ENCODE data around the gene RACK1.
A peak's percentile ranks its signal among the peaks of the same experiment; 100 is the strongest.
"Not testable (repeated sequence)": the region's sequence is repeated elsewhere in the genome, so short reads cannot be mapped to it uniquely, and the experiment has no call there.

The RACK1 gene

DNA sequence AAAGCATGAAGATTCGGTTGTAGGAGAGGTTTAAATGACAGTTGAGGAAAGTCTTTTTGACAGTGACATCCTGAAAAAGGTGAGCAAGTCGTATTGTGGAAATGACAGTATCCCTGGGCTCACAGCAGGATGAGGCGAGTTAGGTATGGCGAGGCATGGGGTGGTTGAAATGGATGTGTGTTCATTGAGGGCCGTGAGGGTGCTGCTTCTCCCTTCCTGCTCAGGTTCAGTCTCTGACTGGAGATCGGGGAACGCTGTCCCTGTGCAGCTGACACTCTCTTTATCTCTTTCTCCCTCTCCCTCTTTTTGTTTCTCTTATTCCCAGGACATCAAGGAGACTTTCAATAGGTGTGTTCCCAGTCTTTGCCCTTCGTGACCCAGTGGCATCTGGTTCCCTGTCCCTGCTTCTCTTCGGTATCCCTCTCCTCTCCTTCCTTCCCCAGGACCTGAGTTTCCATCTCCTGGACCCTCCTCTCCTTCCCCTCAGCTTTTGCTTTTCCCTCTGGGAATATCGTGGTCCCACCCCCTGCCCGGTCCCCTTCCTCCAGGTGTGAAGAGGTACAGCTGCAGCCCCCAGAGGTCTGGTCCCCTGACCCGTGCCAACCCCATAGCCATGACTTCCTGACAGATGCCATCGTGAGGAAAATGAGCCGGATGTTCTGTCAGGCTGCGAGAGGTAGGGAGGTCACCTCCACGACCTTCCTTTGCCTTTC lies 10.5 kb downstream of the RACK1 start:
- no peak for DNase-seq

- no peak for DNase-seq
These were observed 11.1 kb downstream of the RACK1 start for GRCh38 chr5:181232593-181232992.

- DNase-seq: no peak
These were observed 12.3 kb downstream of the RACK1 start for GRCh38 chr5:181231432-181231831.

GRCh38 chr5:181230551-181230950 lies 13.2 kb downstream of the RACK1 start:
- DNase-seq: no peak

GRCh38 chr5:181229996-181230395 lies 13.7 kb downstream of the RACK1 start:
- DNase-seq: no peak

DNA sequence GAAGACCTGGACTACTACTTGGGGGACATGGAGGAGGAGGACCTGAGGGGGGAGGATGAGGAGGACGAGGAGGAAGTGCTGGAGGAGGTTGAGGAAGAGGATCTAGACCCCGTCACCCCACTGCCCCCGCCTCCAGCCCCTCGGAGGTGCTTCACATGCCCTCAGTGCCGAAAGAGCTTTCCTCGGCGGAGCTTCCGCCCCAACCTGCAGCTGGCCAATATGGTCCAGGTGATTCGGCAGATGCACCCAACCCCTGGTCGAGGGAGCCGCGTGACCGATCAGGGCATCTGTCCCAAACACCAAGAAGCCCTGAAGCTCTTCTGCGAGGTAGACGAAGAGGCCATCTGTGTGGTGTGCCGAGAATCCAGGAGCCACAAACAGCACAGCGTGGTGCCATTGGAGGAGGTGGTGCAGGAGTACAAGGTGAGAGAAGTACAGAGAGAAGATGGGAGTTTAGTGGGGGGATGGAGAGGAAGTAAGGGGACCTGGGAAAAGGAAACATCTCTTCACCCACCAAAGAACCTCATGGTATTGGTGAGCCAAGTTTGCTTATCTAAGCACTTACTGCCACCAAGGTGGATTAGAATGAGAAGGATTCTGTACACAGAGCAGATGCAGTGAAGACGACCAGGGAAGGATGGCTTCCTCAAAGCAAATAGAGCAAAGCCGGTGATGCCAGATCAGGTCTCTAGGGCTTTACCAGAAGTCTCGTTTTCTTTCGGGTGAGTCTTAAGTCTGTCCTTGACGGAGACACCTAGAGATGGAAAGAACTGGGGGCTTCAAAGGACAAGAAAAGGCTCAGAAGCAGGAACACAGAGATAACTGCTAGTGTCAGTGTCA lies 19.1 kb downstream of the RACK1 start:
- DNase-seq: peak; percentile 66

- peak; percentile 73 for DNase-seq
These were observed 19.8 kb downstream of the RACK1 start for GRCh38 chr5:181223729-181224389.

GRCh38 chr5:181223058-181223728 lies 20.5 kb downstream of the RACK1 start, which contains the start of gene TRIM41:
Gene TRIM41 (plus strand): TSS chr5:181223281. CDS start chr5:181224000, 719 bp downstream.
- DNase-seq: peak; percentile 97

DNA sequence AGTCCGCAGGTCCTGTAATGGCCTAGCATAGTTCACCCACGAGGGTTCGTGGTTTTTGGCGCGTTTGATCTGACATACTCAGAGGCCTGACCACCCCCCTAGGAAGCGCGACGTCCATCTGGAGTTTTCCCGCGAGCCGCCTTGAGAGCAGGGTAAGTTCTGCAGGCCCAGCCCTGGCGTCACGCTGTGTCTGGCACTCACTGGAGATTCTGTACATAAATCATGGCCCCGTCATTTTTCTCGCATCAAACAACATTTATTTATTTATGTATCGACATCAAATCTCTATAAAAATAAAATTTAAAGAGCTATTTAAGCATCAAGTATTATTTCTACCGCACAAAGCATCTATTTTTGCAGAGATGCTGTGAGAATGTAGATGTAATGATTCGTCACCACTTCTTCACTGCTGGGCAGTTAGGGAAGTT lies 21.1 kb downstream of the RACK1 start:
- no peak for DNase-seq

GRCh38 chr5:181221792-181222629 lies 21.7 kb downstream of the RACK1 start:
- DNase-seq: peak; percentile 100

DNA sequence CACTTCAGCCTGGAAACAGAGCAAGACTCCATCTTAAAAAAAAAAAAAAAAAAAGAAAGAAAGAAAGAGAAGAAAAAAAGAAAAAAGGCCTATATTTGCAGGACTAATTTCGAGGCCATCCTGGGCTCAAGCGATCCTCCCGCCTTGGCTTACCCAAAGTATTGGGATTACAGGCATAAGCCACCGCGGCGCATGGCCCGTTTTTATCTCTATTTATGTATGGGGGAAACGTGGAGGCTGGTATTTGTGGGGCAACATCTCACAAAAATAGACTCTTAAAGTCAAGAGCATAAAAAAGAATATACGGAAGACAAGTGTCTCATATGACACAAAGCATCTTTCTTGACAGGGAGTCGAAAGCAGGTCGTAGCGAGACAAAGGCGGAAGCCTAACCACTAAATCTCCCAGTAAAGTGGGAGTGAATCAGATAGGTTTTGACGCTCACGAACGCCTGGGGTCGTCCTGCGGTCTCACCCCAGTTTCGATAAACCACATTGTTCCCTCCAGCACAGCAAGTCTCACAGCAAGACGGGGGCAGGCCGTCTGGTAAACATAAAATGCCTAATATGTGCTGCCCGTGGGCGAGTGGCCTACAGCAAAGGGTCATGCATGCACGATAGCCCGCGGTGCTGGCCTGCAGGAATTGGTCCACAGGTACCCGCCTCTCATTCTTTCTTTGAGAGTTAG lies 22.5 kb downstream of the RACK1 start:
- peak; percentile 86 for DNase-seq

DNA sequence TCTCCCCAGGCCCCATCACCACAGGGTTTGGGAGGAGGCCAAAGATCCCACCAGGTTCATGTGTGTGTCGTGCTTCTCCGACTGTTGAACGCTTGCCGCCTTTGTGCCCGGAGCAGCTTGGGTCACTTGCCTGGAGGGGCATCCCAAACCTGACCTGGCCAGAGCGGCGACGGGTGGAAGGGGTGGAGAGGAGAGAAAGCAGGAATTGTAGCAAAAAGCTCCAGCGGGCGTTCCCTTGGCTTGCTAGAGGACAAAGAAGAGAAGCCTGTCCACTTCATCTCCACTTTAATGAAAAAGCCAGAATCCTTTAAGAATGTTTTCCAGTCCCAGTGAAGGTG lies 23.6 kb downstream of the RACK1 start:
- DNase-seq: no peak

- DNase-seq: no peak
These were observed 24.2 kb downstream of the RACK1 start for GRCh38 chr5:181219262-181220177.

DNA sequence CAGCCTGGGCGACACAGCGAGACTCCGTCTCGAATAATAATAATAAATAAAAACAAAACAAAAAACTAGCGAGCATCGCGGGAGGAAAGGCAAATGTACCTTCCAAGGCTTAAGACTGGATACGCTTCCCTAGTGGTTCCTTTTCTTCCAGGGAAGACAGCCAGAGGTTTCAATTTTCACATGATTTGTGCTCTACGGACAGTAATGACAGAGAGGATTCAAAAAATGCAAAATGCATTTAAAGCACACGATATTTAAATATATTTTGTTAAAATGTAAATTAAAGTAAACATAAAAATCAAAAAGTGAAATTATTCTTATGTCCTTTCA lies 24.9 kb downstream of the RACK1 start:
- no peak for DNase-seq

DNA sequence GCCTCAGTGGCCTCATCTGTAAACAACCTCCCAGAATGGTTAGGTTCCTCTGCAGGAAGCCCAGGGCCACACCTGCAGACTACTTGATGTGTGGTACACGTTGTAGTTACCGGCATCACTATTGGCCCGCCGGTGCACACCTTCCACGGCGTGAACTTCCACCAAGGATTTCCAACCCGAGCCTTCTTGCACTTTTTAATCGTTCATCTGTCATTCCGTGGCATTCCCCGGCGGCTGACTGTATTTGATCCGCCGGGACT lies 26.0 kb downstream of the RACK1 start:
- no peak for DNase-seq

DNA sequence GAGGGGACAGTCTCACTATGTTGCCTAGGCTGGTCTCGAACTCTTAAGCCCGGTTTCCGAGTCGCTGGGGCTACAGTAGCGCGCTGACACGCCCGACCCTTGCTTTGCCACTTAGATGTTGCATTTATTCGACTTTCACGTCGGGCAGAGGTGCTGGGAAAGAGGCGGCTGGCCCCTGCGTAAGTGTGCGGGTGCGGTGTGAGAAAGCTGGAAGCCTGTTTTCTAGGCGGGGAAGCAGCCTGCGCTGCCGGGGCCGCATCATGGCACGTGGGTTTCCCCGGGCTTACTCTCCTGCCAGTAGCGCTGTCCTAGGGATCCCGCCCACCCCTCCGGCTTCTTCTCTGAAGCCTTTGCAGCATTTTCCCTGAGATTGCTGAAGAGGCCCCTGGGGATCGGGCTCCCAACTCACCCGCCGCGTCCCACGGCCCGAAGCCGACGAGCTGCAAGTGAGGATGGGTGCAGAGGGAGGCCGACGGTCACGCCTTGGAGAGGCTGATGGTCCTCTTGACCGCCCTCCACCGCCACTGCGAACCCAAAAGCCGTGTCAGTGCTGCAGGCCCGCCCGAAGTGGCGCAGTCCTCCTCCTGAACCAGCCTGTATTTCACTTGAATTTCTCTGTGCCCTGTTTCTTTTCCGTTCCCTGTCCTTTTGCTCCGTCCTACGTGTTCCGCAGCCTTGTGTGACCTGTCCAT lies 26.4 kb downstream of the RACK1 start:
- peak; percentile 81 for DNase-seq

GRCh38 chr5:181215997-181216989 lies 27.4 kb downstream of the RACK1 start:
- no peak for DNase-seq

- not testable (repeated sequence) for DNase-seq
These were observed 29.5 kb downstream of the RACK1 start for GRCh38 chr5:181214249-181214648.

DNA sequence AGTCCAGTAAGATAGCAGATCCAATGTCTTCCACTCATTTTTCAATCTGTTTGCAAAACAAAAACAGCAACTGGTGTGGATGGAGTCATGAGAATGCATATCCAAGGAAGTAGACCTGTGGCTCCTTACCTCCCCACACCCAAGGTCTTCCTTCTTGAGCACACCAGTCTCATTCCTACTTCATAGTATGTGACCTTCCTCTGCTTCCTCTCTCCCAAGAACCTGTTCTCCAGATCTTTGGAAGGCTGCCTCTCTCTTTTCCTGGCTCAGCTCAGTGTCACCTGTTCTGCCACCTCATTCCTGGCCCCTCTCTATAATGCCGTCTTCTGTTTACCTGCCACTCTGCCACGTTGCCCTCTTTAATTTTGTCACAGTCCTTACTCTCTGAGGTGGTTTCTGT lies 30.8 kb downstream of the RACK1 start:
- no peak for DNase-seq
